Stimulated activated CD8-positive, alpha-beta memory T cell treated with anti-CD3 and anti-CD28 coated beads, Interleukin-7, amount 100 ng/mL, for 1 hour (primary cell): ENCODE measurements around the gene DUS2.
"Not testable (repeated sequence)": the region's sequence is repeated elsewhere in the genome, so short reads cannot be mapped to it uniquely, and the experiment has no call there.

Experiments used
- DNase-seq, 2 donors: peaks; one replicate each; pipeline ENCODE4 v3.0.0-alpha.2; 2020; ENCODE audit warnings: low read depth in 2 of 2

The DUS2 gene

DNA sequence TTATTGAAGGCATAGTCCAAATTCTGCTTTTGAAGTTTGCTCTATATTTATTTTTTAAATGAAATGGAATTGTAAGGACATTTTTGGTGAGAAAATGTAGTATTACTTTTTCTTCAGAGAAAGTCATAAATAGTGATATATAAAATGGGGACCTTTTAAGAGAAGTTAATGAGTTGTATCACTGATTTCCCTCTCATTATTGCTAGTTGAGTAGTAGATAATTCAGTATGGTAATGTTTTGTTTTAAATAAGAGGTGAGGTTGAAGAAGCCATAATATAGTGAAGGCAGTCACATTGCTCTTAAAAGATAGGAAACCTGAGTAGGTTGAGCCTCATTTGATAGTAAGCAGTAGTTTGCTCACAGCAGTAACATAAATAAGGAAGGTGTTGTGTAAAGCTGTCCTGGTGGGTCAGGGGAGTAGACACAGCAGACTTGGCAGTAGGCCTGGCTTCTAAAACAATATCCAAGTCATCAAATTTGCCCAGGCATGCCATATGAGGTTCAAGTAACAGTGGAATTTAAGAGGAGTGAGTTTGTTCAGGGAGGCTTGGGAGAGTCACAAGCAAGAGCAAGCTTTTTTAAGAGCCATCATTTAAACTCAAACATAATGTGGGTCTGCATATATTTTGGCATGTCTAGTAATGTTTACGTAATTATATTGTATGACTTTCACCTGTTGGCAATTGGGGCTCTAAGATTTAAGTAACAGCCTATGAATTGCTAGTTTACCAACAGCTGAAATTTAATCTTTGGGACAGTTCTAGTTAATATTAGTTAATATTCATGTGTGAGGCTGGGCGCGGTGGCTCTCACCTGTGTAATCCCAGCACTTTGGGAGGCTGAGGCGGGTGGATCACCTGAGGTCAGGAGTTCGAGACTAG is 68.5 kb downstream of the DUS2 start:
- DNase-seq: no peak

DNA sequence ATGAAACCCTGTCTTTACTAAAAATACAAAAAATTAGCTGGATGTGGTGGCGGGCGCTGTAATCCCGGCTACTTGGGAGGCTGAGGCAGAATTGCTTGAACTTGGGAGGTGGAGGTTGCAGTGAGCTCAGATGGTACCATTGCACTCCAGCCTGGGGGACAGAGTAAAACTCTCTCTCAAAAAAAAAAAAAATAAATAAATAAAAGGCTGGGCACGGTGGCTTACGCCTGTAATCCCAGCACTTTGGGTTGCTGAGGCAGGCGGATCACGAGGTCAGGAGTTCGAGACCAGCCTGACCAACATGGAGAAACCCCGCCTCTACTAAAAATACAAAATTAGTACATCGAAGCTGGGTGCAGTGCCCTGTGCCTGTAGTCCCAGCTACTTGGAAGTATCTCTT is 69.2 kb downstream of the DUS2 start:
- not testable (repeated sequence) for DNase-seq

DNA sequence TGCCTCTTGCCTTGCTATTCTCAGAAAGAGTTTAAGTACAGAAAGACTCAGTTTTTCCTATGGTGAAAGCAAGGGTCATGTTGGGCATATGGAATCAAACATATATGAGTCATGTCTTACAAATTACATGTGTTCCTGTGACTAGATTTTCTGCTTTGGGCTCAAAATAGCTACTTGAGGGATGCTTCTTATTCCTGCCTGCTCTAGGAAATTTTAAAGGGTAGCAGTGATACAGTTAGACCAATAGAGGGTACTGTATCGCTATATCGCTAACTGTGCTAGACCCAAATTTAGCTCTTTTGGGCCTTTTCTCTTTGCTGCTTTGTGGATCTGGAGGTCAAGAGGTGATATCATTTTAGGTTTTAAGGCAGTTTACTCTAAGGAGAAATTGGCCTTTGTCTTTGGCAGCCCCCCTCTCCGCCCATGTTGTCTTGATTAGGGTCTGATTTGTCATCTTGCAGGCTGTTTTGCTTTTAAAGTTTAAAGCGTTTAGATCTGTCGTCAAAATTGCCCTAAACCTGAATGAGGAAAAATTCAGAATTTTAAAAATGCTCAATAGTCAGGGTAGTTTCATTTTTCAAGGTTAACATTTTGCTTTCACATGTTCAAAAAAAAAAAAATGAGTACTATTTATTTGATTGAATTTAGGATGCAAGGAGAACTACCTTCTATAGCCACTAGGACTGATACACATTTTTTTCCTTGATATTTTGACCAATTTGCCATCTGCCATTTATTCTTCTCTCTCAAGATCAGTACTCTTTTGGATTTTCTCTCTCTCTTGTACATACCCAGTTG is 70.9 kb downstream of the DUS2 start:
- DNase-seq: no peak

DNA sequence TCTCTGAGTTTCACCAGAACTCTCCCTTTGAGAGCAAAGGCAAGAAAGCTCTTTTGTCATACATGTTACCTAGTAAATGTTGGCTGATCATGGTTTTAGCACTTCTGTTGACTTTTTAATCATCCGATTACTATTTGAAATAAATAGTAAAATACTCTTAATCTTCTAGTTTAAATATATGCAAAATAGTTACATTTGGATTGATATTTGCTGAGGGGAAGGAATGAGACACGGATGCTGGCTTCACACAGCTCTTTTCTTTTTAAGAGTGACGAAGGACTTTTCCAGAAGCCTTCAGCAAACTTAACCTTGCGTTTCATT is 71.5 kb downstream of the DUS2 start:
- DNase-seq: no peak

- no peak for DNase-seq
Observed at GRCh38 chr16:68096491-68096890, 73.4 kb downstream of the DUS2 start.

DNA sequence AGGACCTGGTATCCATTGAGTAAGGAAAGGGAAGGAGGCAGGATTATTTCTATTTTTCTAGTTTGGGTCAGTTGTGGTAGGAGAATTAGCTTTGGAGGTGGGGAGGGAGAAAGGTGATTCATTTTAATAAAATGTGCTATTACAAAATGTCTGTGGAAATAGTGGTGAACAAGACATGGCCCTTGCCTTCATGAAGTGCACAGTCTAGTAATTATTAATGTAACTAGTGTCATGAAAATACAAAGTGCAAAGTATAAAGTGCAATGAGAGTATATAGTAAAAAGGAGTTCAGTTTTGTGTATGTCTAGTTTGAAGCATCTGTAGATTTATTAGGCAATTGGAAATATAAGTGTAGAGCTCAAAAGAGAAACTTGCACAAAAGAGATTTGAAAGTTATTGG is 74.0 kb downstream of the DUS2 start:
- DNase-seq: no peak

- DNase-seq: no peak
Observed at GRCh38 chr16:68097895-68098294, 74.8 kb downstream of the DUS2 start.

DNA sequence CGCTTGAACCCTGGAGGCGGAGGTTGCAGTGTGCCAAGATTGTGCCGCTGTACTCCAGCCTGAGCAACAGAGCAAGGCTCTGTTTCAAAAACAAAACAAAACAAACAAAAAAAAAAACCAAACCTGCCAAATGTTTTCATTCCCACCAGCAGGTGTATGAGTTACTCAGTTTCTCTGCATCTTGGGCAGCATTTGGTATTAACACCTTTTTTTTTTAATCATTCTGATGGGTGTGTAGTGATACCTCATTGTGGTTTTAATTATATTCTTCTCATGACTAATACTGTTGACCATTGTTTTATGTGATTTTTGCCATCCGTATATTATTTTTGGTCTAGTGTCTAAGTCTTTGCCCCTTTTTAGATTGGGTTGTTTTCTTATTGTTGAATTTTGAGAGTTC is 77.4 kb downstream of the DUS2 start:
- DNase-seq: no peak

DNA sequence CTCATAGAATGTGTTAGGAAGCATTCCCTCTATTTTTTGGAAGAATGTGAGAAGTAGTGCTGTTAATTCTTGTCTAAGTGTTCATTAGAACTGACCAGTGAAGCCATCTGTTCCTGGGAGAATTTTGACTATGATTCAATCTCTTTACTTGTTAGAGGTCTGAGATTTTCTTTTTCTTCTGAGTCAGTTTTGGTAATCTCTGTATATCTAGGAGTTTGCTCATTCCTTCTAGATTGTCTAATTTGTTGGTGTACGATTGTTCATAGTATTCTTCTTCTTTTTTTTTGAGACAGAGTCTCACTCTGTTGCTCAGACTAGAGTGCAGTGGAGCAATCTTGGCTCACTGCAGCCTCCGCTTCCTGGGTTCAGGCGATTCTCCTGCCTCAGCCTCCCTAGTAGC is 82.5 kb downstream of the DUS2 start:
- no peak for DNase-seq

- not testable (repeated sequence) for DNase-seq
Observed at GRCh38 chr16:68107230-68107928, 84.3 kb downstream of the DUS2 start.

GRCh38 chr16:68109156-68109555 is 86.1 kb downstream of the DUS2 start:
- not testable (repeated sequence) for DNase-seq

DNA sequence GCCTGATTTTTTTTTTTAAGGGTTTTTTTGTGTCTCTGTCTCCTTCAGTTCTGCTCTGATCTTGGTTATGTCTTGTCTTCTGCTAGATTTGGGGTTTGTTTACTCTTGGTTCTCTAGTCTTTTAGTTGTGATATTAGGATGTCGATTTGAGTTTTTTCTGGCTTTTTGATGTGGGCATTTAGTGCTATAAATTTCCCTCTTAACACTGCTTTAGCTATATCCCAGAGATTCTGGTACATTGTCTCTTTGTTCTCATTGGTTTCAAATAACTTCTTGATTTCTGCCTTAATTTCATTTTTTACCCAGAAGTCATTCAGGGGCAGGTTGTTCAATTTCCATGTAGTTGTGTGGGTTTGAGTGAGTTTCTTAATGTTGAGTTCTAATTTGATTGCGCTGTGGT is 87.5 kb downstream of the DUS2 start:
- not testable (repeated sequence) for DNase-seq

GRCh38 chr16:68111379-68111778 is 88.3 kb downstream of the DUS2 start:
- no peak for DNase-seq

GRCh38 chr16:68113059-68113761 is 90.1 kb downstream of the DUS2 start:
- no peak for DNase-seq

GRCh38 chr16:68113765-68114240 is 90.7 kb downstream of the DUS2 start:
- DNase-seq: no peak

GRCh38 chr16:68114939-68115338 is 91.9 kb downstream of the DUS2 start:
- DNase-seq: not testable (repeated sequence)

DNA sequence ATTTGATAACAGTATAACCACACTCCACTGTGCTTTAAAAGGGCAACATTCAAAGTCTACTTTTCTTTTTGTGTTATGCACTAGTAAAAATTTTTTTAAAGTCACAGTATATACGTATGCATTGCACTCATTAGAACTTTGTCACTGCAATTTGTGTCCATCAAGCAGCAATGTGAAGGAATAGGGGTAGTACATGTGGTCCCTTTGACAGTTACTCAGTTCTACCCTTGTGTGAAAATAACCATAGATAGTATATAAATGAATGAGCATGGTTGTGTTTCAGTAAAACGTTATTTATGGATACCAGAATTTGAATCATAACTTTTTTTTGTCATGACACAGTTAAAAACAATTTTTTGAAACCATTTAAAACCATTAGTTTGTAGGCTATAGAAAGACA is 92.8 kb downstream of the DUS2 start:
- DNase-seq: no peak

DNA sequence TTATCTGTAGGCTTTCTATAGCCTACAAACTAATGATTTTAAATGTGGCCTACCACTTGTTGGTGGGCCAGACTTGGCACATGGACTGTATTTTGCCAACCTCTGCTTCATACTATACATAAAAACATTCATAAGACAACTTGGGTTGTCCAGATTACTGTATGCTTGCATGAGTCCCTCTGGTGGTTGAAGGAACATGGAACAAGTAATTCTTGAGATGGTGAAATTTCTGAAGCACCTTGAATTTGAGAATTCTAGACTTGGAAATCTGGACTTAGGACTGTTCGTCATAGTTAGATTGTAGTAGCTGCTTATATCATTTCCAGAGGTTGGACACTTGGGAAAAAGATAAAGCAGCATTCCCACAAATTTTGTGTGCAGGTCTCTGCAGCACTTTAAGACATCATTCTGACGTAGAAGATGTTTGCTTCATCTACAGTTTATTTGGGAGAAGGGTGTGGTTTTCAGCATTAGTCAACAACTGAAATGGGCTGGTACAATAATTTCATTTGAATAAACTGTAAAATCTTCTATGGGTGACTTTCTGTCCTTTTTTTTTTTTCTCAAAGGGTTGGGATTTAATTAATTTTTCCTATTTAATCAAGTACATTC is 93.3 kb downstream of the DUS2 start:
- no peak for DNase-seq

DNA sequence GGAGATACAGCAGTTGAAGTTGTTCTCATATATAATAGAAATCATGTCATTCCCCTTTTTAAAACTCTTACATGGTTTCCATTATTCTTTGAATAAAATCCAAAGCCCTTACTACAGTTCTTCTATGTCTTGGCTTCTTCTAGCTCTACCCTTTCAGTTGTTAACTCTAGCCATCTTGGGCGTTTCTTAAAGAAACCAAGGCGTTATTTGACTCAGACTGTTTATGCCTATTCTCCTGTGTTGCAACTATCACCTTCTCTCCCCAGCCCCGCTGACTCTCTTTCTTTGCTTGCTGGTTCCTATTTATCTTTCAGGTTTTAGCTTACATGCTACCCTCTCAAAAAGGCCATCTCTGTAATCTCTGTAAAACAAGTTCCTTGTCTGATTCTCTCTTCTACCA is 94.8 kb downstream of the DUS2 start:
- DNase-seq: no peak

- not testable (repeated sequence) for DNase-seq
Observed at GRCh38 chr16:68118954-68119353, 95.9 kb downstream of the DUS2 start.

- DNase-seq: not testable (repeated sequence)
Observed at GRCh38 chr16:68120496-68120895, 97.4 kb downstream of the DUS2 start.
